HuH-7 (cell line): ENCODE measurements around the gene CEACAM18.

ENCODE experiments used
- DNase-seq: peaks from one replicate; pipeline ENCODE4 v3.0.0; 2011; ENCODE audit warnings: low spot score

CEACAM18 gene

DNA sequence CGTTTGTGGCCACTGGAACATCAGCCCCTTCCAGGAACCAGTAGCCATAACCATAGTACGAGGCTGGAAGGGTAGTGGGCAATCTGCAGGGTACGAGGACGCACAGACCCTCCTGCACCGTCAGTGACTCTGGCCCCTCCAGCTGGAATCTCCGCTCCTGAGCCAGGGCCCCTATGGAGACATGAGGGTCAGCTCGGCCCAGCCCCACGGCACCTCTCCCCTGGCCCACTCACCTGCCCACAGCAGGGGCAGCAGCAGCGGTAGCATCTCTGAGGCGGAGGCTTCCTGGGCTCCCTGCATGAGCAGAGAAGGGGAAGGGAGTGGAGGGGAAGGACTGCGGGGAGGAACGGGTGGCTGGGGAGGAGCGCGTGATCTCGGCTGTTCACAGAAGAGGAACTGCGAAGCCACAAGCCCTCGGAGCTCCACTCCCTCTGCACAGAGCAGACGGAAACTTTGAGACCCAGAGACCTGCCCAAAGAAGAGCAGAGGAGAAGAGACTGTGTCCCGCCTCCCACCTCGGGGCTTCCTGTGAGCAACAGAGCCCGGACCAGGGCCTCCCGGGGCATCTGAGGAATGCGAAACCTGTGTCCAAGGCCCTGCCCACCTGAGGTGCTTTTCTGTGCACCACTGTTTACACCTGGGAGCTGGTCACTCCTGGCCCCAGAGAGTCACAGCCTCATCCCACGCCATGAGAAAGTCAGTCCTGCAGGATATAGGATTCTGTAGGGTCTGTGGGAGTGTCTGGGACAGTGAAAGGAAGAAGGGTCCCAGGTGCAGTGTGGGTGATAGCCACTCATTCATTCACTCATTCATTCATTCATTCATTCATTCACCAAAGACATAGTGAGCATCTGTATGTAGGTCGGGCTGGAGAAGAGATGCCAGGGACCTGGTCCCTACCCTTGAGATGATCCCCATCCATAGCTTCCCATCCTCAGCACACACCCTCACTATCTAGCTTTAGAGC, 53.3 kb downstream of the CEACAM18 start, which contains the start of gene SIGLEC6:
SIGLEC6 (minus strand) TSS at position 322 of the 967 bp plus-strand sequence; CDS start at position 300, 22 bp downstream.
- no peak for DNase-seq

DNA sequence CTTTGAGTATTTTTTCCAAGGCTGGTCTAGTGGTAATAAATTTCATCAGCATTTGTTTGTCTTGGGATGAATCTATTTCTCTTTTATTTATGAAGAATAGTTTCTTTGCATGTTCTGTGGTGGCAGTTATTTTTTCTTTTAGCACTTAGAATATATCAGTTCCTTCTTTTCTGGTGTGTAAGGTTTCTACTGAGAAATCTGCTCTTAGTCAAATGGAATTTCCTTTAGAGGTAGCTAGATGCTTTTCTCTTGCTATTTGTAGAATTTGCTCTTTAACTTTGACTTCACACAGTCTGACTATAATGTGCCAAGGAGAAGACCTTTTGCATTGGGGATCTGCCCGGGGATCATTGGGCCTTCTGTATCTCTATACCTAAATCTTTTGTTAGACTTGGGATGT, 57.2 kb downstream of the CEACAM18 start:
- no peak for DNase-seq

DNA sequence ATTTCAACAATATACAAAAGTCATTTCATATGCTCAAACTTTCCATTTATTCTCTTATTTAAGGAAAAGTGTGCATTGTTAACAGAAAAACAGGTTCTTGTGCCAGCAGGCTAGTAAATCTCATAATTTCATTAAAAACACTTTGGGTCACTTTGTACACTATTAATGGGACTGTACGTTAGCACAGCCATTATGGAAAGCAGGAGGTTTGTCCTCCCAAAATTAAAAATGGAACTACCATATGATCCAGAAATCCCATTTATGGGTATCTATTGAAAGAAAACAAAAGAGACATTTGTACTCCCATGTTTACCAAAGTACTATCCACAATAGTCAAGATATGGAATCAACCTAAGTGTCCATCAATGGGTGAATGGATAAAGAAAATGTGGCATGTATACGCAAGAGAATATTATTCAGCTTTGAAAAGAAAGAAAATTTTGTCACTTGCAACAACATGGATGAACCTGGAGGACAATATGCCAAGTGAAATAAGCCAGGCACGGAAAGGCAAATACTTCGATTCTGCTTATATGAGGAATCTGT, 61.6 kb downstream of the CEACAM18 start:
- no peak for DNase-seq
